CD4-positive, alpha-beta T cell treated with Interleukin-17A for 4 hours (primary cell): ENCODE measurements around the gene CAMTA1.

Experiments
- DNase-seq: peaks from one replicate; pipeline ENCODE4 v3.0.0-alpha.2; 2020; ENCODE audit warnings: mixed read lengths

The CAMTA1 gene

DNA sequence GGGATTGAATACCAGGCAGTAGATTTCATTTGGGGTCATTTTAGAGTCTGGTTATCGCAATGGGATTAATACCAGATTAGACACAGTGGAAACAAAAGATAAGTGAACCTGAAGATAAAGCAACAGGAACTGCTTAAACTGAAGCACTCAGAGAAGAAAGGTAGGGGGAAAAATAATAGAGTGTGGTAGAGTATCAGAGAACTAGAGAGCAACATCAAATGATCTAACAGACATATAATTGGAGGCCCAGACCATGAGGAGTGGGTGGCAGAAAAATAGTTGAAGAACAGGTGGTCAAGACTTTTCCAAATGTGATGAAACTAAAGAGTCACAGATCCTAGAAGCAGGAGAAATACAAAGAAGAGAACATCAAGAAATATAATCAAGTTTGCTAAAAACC, 484.3 kb downstream of the CAMTA1 start:
- no peak for DNase-seq

DNA sequence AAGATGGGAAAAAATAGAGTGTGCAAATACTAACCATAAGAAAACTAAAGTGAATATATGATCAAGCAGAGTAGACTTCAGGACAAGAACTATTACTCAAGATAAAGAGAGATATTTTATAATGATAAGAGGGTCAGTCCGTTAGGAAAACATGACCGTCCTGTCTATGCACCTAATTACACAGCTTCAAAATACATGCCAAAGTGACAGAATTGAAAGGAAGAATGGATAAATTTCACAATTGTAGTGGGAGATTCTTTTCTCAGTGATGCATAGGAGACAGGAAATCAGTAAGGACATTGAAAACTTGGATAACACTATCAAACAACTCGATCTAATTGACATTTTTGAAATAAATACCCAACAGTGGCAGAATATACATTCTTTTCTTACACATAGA, 489.0 kb downstream of the CAMTA1 start:
- DNase-seq = no peak

DNA sequence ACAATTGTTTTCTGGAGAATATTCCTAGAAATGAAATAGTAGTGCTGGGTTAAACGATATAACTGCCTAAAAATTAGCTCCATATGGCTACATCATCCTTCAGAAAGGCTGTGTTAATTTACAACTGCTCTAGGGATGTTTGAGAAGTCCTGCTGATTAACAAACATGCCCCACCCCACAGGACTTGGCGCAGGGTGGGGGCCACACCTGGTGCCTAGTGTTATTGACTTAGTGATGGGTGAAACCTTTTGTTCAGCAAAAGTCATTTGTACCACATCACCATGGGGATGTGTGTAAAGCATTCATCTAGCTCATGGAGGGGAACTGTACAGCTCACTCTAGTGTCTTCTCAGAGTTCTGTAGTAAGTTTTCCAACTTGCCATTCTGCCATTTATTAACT, 492.8 kb downstream of the CAMTA1 start:
- DNase-seq = no peak

DNA sequence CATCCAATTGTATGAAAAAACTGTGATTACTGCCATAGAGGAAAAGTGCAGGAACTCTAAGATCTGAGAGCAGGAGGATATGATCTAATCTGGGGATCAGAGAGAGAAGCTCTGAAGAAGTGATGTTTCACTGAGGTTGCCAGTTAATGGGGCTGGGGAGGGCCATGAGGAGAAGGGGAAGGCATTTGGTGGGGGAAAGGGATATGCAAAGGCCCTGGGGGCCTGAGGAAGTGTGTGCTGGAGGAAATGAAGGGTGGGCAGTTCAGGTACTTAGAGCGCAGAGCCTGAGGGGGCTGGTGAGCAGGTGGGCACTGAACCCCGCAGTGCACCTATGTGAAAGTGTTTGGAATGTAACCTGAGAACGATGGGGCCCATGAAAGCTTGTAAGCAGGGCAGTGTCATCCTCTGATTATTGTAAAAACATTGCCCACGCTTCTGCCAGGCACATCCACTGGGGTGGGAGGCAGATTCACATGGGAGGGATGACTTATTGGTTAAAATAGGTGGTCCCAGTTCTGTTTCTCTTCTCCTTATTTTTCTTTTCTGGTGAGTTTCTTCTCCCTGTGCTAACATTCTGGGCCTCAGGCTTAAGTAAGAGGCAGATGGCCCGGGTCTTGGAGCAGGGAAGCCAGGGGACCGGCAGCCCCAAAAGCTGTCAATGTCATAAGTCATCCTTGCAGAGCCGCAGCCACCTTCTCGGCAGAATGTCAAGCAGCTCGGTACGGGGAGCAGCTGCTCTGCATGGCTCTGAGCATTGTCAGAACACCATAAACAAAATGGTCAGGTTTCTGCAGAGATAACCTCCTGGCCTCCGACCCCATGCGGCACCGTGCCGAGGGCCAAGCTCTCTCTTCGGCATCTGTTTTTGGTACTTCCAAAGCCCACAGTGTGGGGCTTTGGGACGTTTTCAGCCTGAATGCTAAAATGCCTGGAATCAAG, 493.8 kb downstream of the CAMTA1 start:
- DNase-seq = no peak

DNA sequence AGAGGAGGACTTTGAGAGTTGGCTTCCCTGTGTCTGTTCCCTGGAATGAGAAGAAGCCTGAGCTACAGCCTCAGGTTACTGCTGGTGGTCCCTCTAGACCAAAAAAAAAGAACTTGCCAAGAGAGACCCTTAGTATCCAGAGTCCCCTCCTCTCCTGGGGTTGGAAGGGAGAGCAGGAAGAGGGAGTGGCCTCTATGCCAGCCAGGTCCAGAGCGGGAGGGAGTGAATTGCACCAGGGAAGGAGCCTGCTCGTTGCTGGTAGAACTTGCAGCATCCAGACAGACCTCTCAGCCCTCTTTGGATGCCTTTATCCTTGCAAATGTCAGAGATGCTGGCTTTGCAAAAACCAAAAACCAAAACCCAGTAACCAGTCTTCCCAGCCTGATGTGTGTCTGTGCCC, 494.5 kb downstream of the CAMTA1 start:
- DNase-seq = no peak

DNA sequence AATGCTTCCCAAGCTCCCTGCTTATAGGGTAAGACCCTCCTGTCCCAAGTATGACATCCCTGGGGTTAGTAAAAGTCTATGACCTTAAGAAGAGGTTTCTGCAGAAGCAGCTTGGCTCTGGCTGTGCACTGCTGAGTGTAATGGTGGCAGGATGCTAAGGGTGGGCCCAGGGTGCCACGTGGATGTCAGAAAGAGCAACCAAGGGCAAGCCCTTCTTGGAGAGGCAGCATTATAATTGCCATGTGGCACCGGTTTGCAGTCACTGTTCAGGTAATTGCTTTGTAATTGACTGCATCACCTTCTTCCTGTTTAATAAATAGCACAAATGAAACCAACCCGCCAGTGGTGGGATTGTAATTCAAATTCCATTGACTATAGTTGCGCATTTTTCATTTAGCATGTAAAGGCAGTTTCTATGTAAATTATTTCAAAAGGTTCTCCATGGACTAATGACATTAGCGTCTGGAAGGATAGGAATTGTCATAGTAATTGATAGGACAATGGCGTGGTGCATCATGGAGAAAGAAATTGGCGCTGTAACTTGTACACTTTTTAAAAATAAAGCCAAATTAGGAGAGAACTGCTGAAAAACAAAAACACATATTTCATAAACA, 495.2 kb downstream of the CAMTA1 start:
- no peak for DNase-seq

DNA sequence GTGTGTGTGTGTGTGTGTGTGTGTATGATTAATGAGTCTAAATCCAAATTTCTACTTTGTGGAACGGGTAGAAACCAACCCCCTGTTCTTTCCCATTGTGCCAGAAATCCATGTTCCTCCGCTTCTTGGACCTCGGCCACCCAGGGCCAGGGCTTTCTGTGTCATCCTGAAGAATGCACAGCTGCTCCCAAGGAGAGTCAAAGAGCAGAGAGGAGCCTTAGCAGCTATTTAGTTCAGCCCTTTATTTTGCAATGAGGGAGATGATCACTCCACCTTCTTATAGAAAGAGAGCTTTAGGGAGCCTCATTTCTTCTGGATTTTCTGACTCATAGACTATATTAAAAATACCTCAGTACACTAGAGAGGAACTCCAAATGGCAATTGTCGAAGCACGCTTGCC, 496.6 kb downstream of the CAMTA1 start:
- DNase-seq = no peak

DNA sequence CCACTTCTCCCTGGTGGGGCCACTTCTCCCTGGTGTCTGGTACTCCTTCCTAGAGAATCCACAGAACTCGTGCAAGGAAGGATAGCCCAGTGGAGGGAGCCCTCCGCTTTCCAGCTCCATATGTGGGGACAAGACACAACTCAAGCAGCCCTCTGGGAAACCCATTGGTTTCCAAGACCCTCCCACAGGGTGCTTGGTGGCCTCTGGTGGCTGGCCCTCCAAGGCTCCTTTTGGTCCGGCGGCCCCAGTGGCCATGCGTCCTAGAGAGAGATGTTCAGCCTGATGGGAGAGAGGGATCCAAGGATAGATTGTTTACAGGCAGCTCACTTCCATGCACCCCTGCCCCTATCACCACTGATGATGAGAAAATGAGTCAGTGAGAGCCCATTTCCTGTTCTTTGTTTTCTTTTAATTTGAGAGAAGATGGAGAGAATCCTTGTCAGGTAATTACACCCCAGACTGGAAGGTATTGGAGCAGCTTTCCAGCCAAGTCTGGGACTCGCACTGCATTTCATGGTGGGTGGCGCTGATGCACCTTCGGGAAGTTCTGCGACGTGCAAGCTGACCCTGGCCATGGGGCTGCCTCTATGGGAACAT, 499.7 kb downstream of the CAMTA1 start:
- no peak for DNase-seq

DNA sequence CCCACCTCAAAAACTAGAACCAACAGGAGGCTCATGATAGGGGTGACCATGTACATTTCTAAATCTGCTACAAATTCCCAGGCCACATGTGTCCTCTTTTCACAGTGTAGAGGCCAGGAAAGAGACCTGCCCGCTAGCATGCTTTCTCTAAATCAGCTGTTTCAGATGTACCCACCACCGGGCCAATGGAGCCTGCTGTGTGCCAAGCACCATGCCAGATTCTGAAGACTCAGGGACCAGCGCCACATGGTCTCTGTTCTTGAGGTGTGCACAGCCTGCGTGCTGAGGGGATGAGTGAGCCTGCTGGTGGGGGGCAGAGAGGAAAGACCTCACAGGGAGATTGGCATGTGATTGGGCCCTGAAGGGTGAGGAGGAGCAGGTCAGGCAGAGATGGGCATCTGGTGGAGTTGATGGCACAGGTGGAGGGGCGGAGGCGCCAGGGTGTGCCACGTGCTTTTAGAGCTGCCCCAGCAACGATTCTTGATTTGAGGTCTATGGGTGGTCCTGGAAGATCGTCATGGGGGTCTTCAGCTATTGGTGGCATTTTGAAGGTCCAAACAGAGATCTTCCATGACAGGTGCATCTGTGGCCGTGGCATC, 500.7 kb downstream of the CAMTA1 start:
- DNase-seq = no peak

DNA sequence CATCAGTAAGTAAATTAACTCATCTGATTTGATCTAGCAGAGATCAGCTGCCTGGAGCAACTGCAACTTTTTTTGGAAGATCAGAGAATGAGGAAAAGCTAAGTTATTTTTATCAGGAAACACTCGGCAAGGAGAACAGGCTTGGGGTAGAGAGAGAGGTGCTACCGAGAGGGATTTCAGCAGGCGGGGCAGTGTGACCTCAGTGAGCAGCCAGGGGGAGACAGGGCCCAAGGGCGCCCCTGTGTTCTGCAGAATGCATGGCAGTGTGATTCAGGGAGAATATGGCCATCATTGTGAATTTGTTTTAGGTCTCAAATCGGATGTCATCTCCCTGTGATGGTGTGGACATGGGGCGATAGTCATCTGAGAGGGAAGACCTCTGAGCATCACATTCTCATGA, 501.8 kb downstream of the CAMTA1 start:
- DNase-seq = no peak

DNA sequence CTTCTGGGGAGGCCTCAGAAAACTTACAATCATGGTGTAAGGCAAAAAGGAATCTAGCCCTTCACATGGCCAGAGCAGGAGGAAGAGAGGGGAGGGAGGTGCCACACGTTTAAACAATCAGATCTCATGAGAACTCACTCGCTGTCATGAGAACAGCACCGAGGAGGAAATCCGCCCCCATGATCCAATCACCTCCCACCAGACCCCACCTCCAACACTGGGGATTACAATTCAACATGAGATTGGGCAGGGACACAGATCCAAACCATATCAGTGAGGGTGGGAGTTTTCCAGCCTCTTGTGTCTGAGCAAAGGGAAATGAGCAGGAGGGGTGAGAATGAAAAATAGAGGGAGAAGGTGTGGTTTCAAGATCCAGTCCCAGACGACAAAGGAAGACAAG, 503.7 kb downstream of the CAMTA1 start:
- DNase-seq = no peak

DNA sequence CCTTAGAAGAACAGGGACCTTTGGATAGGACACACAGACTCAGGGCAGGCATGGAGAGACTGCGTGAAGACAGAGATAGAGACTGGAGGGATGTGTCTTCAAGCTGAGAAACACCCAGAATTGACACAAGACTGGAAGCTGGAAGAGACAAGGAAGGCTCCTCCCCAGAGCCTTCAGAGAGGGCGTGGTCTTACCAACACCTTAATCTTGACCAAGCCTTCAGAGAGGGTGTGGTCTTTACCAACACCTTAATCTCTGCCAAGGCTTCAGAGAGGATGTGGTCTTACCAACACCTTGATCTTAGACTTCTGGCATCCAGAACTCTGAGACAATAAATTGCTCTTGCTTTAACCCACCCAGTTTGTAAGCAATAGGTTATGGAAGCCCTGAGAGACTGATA, 504.4 kb downstream of the CAMTA1 start:
- DNase-seq = no peak

DNA sequence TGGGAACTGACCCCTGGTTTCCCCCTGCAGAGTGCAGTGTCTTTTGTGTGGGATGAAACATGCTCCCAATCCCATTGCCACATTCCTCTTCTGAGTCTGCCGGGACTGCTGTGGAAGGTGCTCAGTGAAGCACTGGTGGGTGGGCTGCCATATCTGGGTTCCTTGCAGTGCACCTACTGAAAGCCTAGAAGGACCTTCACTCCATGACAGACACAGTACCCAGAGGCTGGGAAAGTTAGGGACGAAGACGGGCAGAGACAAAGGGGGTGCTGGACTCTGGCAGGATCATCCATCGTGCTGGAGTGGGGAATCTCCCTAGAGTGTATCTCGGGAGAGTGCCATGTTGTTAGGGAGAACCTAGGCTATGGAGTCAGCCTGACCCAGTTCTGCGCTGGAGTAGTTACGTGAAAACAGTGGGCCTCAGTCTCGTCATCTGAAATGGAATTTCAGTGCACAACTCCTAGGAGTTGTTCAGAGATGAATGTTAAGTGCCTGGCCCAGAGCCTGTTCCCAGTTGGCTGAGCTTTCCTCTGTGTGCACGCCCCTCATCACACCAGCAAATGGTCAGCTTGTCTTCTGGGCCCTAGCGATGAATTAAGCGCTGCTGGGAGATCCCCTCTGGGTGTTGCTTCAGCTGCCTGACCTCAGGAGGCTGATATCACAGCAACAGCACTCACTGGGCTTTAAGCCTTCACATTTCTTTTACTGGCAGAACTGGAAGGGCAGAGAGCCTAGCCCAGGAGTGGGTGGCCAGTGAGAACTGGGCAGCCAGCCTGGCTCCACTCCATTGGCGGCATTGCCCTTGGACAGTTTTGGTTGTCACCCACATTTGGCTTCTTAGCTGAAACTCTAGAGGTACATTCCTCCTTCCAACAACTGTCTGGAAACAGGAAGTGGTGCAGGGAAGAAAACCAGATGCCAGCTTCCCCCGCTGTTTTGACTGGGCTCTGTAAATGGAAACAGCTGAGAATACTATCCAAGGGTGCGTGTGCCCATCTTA, 506.0 kb downstream of the CAMTA1 start:
- DNase-seq = no peak

DNA sequence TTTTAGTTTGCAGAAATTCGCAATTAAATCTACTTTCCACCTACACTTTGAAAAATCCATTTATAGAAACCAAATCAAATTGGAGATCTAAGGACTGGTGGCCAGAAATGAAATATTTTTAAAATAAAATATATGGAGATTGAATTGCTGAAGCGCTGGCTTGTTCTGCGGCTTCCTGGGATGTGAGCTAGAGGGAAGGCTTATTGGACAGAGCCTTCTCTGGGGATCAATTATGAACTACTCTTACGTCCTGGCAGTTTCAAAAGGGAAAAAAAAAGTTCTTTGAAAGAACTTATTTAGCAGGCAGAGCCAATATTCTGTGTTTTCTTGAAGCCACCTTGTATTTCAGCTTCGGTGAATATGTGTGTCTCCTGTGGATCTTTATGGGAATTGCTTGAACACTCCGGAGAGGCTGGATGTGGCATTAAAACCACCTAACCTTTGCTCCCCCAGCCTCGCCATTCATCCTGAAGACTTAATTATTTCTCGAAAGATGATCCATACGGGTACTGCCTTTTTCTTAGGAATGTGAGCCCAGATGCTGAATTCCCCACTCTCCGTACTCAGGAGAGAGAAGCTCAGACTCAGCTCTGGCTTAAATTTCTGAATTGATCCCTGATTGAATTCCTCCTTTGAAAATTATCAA, 506.9 kb downstream of the CAMTA1 start:
- DNase-seq = no peak

DNA sequence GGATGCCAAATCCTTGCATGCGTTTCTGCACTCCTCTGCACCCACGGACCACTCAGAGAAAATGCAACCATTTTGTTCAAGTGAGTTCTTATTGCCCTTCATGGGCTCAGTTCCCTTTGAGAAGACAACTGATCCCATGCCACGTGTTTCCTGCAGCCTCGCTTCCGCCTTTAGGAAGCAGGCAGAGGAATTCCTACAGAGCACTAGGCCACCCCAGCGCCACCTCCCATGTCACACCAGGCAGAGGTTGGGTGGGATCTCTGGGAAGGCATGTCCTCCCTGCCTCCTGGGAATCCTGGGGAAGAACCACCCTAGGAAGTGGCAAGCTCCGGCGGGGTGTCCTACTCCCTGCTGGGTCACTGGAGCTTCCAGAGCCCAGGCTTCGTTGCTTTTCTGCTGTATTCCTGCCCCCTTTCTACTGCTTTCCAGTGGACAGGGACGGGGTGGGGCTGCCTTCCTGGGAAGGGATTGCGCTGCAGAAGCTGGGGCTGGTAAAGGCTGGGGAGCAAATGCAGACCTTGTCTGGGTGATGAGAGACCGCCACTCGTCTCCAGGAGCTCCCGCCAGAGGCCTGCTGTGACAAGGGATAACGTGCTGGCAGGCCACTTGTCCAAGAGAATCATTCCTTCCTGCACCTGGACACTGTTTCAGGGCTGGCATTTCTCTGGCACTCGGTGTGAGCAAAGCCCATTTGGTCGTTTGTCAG, 507.6 kb downstream of the CAMTA1 start:
- no peak for DNase-seq

DNA sequence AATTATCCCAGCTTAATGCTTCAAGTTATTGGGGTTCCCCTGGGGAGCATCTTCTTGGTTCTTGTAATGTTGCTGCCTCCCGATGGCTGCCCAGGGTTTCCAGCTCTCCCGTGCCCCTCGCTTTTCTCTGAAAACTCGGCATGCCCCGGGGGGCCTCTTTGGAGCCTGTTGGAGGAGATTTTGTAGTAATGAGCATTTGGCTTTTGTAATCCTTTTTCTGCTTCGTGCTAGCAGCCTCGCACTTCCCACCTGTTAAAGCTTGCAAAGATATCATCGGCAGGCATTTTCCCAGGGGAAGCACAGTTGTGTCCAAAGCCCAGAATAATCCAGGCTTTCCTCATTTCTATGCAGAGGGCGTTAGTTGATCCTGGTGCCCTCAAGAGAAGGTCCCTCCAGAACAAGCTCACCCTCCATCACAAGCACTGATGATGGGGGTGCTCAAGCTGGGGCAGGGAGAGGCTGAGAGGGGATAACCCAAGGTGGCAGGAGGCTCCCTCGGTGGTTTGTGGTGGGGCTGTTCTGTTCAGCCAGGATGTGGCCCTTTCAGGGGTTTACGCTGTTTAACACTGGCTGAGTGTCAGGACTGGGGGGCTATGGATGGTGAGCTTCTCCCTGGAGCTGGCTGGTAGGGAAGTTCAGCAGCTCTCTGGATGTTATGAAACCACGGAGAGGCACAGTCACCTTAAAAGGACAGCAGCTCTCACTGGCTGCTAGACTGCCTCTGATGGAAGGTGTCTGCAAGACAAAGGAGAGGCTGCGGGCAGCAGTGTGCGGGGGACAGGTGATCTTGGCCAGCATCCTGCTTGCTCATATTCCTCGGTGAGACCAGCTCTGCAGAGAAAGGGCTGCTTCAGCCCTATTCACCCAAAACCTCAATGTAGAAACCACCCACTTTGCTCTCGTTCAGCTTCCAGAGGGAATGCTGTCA, 508.7 kb downstream of the CAMTA1 start:
- DNase-seq = no peak

DNA sequence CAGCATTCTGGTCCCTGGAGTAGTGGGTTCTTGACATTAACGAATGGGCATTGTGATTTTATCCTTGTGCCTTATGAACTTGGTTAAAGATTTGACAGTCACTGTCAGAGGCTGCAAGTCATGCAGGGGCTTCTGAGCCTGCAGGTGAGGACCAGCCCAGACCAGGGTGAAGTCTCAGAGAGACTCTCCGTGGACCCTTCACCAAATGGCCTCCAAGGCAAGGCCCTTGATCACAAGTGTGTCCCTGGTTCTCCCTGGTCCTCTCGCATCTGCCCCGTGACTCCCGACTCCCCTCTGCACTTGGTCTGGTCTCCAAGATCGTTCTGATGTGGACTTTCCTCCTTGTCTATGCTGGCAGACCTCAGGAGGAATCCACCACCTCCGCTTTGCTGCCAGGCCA, 509.4 kb downstream of the CAMTA1 start:
- DNase-seq = no peak

DNA sequence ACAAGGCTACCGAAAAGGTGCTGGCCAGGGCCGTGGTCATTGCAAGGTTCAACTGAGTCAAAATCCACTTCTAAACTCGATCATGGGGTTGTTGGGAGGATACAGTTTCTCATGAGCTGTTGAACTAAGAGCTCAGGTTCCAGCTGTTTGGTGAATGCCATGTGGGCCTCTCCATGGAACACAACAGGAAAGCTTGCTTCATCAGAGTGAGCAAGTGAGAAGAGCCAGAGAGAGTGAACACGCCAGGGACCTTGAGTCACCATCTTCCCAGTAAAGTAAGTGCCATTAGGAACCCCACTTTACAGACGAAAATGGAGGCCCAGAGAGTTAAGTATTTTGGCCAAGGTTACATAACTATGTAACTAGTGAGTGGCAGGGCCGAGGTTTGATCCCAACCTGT, 510.7 kb downstream of the CAMTA1 start:
- DNase-seq = no peak

DNA sequence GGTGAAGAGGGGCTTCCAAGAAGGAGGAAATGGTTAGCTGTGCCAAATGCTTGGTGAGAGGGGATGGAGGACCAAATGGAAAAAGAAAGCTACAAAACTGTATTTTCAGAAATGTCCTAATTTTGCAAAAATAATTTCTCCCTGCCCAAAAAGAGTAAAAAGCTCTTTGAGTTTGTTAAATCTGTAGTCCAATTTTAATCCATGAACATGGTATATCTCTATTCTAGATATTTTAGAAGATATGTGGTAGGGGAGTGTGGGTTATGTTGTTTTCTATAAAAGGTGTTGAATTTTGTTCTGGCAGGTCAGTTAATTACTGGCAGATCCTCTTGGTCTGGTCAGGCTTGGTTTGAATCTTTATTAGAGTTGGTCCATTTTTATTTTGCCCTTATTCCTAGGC, 511.7 kb downstream of the CAMTA1 start:
- no peak for DNase-seq

DNA sequence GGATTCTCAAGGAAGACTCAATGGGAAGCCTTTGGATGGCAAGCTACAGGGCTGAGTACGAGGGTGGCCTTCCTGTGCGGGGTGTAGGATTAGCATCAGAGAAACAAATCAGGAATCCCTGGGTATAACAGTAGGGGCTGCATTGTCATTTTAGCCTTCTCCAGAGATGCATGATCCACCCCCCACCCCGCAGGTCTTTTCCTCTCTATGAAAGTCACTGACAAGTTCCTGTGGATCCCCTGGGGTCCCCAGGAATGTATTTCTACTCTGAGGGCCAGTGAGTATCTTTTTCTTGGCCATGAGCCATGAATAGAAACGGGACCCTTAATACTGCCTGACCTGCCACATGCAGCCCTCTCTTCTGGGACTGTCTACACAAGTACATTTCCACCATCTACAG, 512.9 kb downstream of the CAMTA1 start:
- DNase-seq = no peak
